Stimulated activated memory B cell treated with anti-CD40 and anti-IgM and Interleukin-4, amounts not matched to agents 10 μg/mL and 1 μg/mL and 100 μg/mL, for 72 hours (primary cell): ENCODE data around the gene KRT85.
"Not testable (repeated sequence)": the region's sequence is repeated elsewhere in the genome, so short reads cannot be mapped to it uniquely, and the experiment has no call there.

ENCODE experiments used
- ATAC-seq: fragments of 150-1000 bp; cut with Tn5 transposase; 2 replicates; pipeline ENCODE4 v1.10.0; 2021
- H3K27ac Mint-ChIP-seq: one replicate; pipeline ENCODE4 v1.8.0; 2022; ENCODE audit warnings: mild to moderate bottlenecking, mixed read lengths
- H3K27me3 Mint-ChIP-seq: one replicate; pipeline ENCODE4 v1.8.0; 2022; ENCODE audit warnings: mixed read lengths
- H3K36me3 Mint-ChIP-seq: one replicate; pipeline ENCODE4 v1.8.0; 2022; ENCODE audit warnings: mixed read lengths
- H3K4me1 Mint-ChIP-seq: one replicate; pipeline ENCODE4 v1.8.0; 2022; ENCODE audit warnings: mixed read lengths
- H3K4me3 Mint-ChIP-seq: one replicate; pipeline ENCODE4 v1.8.0; 2022; ENCODE audit warnings: mild to moderate bottlenecking, moderate library complexity, mixed read lengths
- H3K9me3 Mint-ChIP-seq: one replicate; pipeline ENCODE4 v1.8.0; 2022; ENCODE audit warnings: mixed read lengths

Gene KRT85

DNA sequence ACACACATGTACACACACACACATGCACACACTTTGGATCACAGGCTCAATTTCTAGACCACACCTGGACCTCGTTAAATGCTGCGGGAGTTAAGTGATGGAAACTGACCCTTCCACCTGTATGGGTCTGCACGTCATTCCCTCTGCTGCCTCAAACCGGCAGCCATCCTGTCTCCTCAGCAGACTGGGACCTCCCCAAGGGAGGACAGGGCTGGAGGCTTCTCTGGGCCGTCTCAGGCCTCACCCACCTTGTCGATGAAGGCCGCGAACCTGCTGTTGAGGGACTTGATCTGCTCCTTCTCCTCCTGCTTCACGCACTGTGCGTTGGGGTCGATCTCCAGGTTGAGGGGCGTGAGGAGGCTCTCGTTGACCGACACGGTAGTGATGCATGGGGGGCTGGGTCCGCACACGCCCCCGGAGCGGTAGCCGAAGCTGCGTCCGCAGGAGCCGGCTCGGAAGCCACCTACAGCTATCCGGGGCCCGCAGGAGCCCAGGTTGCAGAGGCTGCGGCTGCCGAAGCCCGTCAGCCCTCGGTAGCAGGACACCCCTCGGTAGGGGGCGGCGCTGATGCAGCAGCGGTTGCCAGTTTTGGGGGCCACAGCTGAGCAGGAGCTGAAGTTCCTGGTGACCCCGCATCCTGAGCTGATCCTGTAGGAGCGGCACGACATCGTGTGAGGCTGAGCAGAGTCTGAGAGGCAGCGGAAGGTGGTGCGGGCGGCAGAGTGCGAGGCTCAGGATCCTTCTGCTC is at the start of gene KRT85:
Gene KRT85, minus strand, starts transcription at position 744 of the 748 bp plus-strand sequence. Its CDS starts 76 bp downstream, at position 668.
- Mint-ChIP-seq H3K4me1 (peaks cover 18% of the 10 kb centered on the region), H3K36me3 (no peaks in the 10 kb centered on the region), H3K27ac (no peak within 1 kb of the TSS), H3K4me3 (no peak within 1 kb of the TSS), H3K27me3 (peaks cover 83% of the 10 kb centered on the region), H3K9me3 (no peaks in the 10 kb centered on the region)
- ATAC-seq: no peak

DNA sequence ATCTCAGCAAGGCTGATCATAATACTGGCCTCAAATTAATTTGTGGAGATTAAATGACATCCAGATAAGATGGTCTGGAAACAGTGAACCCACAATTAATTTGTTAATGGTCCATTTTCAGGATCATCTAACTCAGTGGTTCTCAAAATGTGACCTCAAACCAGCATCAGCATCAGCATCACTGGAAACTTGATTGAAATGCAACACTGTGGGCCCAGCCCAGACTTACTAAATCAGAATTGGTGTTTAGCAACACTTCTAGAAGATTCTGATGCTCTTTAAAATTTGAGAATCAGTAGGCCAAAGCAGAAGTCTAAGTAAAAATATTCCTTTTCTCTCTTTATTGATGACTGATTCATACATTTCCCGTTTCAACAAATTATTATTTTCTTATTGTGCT is 49.5 kb upstream of the KRT85 start:
- ATAC-seq: no peak
- Mint-ChIP-seq H3K27me3 (peaks cover 37% of the 10 kb centered on the region), H3K4me1 (peaks cover 8% of the 10 kb centered on the region), H3K4me3 (no peak overlapping the region), H3K9me3 (no peaks in the 10 kb centered on the region), H3K36me3 (no peaks in the 10 kb centered on the region), H3K27ac (no peak overlapping the region)

DNA sequence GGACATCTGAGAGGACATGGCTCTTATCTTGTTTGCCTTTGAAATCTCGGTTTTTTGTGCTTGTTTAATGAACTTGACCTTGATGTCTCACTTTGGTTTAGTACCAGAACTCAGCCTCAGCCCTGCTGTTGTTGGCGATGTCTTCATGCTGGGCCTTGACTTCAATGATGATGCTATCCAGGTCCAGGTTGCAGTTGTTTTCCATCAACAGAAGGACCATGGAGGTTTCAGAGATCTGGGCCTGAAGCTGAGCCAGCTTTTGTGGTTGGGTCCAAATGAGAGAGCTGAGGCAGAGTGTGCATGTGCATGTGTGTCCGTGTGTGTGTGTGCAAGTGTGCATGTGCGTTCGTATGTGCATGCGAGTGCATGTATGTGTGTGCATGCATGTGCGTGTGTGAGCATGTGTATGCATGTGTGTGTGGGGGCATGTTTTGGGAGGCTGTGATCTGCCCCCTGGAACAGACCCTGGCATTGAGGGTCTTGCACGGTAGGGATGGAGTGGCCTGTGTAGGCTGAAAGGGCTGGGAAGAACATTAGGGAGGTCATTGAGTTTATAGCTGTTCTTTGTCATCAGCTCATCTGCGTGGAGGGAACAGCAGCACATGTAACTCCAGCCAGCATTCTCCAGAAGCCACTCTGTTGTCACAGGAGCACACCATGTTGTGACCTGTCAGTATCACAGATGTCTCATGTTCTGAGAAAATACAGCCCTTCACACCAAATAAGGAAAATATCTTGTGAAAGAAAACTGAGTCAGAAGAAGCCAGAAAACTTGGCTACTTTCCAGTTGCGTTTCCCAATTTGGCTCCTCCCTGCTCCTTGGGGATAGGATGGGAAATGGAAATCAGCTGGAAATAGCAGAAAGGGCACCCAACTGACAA is 48.8 kb upstream of the KRT85 start:
- no peaks in the 10 kb centered on the region for H3K9me3 Mint-ChIP-seq
- ATAC-seq: no peak
- peaks cover 38% of the 10 kb centered on the region for H3K27me3 Mint-ChIP-seq
- no peak overlapping the region for H3K27ac Mint-ChIP-seq
- H3K36me3 Mint-ChIP-seq: no peaks in the 10 kb centered on the region
- H3K4me3 Mint-ChIP-seq: no peak overlapping the region
- H3K4me1 Mint-ChIP-seq: peaks cover 8% of the 10 kb centered on the region

DNA sequence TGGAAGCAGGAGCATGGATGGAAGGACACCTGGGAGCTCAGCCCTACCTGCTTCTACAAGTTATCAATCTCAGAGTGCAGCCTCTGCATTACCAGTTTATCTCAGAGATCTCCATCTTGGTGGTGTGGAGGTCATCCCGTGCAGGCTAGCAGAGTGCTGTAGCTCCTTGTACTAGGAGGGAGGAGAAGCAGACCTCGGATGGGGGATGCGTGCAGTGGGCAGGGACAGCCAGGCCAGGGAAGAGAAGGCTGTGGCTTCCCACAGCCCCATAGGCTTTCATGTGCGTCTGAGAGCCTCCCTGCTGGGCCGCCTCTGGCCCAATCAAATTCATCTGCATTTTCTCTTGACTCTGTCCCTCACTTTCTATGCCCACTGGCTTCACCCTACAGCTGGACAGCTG is 47.7 kb upstream of the KRT85 start:
- no peak for ATAC-seq
- Mint-ChIP-seq H3K4me3 (no peak overlapping the region), H3K27ac (no peak overlapping the region), H3K27me3 (peaks cover 37% of the 10 kb centered on the region), H3K4me1 (peaks cover 5% of the 10 kb centered on the region), H3K36me3 (no peaks in the 10 kb centered on the region), H3K9me3 (no peaks in the 10 kb centered on the region)

DNA sequence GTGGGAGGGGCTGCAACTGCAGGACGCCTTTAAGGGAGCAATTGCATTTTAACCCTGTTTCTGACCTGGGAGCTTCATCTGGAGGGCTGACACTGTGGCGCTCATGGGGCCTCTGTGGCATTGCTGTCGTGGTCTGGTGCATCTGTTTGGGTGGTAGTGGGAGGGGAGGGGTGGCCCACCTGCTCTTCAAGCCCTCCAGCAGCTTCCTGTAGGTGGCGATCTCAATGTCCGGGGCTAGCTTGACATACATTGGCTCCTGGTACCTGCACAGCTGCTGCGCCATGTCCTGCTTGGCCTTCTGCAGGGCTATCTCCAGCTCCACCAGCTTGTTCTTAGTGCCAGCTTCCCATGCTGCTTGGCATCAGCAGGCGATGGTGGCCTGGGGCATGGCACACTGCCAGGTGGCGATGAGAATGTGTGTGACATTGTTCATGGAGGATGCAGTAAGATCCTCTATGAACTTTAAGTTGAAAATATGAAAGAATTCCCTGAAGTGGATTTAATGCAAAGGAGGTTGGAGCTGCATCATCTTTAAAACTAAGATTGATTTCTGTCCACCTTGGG is 46.6 kb upstream of the KRT85 start:
- no peak for ATAC-seq
- no peak overlapping the region for H3K4me3 Mint-ChIP-seq
- H3K4me1 Mint-ChIP-seq: no peaks in the 10 kb centered on the region
- no peaks in the 10 kb centered on the region for H3K9me3 Mint-ChIP-seq
- peaks cover 33% of the 10 kb centered on the region for H3K27me3 Mint-ChIP-seq
- H3K36me3 Mint-ChIP-seq: no peaks in the 10 kb centered on the region
- no peak overlapping the region for H3K27ac Mint-ChIP-seq

DNA sequence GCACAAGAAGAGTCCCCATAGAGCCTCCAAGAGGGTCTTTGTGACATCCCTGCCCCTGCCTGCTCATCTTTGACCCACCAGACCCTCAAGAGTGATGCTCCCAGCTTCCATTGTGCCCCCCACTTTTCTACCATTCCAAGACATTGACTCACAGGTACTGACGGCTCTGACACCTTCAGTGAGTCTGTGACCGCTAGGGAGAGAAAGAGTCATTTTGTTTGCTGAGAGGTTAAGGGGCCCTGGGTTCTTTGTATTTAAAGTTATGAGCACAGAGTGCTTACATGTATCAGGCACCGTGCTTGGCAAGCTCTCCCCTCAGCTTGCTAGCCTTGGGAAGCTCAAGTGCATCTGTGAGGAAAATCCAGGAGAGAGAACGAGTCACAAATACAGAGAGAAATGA is 45.9 kb upstream of the KRT85 start:
- no peaks in the 10 kb centered on the region for H3K36me3 Mint-ChIP-seq
- H3K4me1 Mint-ChIP-seq: no peaks in the 10 kb centered on the region
- no peak overlapping the region for H3K4me3 Mint-ChIP-seq
- no peak for ATAC-seq
- peaks cover 40% of the 10 kb centered on the region for H3K27me3 Mint-ChIP-seq
- H3K9me3 Mint-ChIP-seq: peaks cover 3% of the 10 kb centered on the region
- H3K27ac Mint-ChIP-seq: no peak overlapping the region

DNA sequence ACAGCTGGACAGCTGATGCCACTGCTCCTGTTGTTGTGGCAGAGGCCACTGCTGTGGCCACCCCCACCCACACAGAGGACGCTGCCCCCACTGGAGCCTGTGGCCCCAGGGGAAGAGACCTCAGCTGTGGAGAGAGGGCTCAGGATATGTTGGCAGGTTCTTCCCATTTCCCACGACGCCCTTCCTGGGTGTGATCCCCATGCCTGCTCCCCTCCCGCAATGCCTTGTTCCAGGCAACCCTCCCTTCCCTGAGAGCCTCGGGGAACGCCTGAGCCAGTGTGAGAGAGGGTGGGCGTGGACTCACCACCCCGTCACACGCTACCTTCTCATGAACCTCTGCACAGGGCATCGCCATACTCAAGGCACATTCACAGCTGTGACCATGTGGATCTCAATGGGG is 44.5 kb upstream of the KRT85 start:
- Mint-ChIP-seq H3K27ac (no peak overlapping the region), H3K4me3 (no peak overlapping the region), H3K9me3 (peaks cover 3% of the 10 kb centered on the region), H3K27me3 (peaks cover 40% of the 10 kb centered on the region), H3K4me1 (no peaks in the 10 kb centered on the region), H3K36me3 (no peaks in the 10 kb centered on the region)
- ATAC-seq: no peak

DNA sequence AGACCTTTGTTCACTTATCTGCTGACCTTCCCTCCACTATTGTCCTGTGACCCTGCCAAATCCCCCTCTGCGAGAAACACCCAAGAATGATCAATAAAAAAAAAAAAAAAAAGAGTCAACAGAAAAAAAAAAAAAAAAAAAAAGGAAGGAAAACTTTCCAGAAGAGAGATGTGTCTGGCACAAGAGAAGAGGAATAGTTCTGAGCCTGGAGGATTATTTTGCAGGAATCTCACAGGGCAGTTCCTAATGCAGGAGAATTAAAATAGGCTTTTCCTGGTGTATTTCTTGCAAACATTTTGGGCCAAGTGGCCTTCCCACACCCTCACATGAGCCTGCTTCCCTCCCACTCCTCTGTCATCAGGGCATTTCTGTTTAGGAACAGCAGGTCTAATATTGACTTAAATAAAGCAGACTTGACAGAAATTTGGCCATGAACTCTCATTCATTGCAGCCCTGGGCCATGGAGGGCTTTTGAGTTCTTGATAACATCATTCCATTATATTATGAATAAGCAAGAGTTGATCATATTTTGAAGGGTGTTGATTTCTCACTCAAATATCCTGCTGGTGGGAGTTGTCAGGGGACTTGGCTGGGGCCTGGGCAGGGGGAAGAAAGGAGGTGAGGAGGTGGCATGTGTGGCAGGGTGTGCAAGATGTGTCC is 43.4 kb upstream of the KRT85 start:
- not testable (repeated sequence) for H3K9me3 Mint-ChIP-seq, H3K4me3 Mint-ChIP-seq, H3K4me1 Mint-ChIP-seq, H3K27ac Mint-ChIP-seq, H3K36me3 Mint-ChIP-seq, ATAC-seq
- peaks cover 35% of the 10 kb centered on the region for H3K27me3 Mint-ChIP-seq

DNA sequence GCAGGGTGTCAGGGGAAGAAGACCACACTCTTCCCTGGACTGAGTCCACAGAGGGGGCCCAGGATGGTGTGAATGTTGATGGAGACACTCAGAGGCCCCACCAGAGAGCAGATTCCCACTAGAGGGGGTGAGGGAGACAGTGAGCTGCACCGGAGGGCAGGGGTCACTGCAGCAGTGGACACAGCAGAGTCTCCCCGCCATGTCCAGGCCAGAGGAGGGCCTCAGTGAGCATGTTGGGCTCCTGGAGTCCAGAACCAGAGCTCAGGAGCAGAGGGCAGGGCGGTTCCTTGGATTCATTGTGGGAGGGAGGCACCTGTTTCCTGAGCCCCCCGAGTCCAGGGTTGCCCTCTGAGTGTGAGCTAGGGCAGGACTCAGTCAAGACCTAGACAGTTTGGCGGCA is 40.6 kb upstream of the KRT85 start:
- Mint-ChIP-seq H3K36me3 (no peaks in the 10 kb centered on the region), H3K4me1 (no peaks in the 10 kb centered on the region), H3K4me3 (no peak overlapping the region), H3K27ac (no peak overlapping the region), H3K9me3 (peaks cover 3% of the 10 kb centered on the region), H3K27me3 (peaks cover 28% of the 10 kb centered on the region)
- no peak for ATAC-seq

DNA sequence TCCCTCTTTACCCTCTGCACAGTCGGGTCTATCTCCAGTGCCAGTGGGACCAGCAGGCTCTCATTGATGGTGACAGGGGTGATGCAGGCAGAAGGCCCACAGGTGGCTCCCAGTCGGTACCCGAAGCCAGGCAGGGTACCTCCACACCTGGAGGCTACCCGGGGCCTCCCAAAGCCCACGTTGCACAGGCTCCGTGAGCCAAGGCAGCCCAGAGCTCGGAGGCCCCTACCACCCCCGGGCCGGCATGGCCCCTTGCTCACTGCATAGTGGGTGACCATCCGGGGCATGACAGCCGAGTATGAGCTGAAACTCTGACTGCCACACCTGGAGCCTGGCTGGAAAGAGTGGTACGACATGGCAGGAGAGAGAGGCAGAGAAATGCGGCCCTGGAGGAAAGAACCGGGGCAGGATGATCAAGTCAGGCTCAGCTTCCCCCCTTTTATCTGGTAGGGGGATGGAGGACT is 38.7 kb upstream of the KRT85 start, which contains the start of gene KRT82:
Gene KRT82, minus strand, starts transcription at position 414 of the 464 bp plus-strand sequence. Its CDS starts 58 bp downstream, at position 356.
- H3K27me3 Mint-ChIP-seq: peaks cover 36% of the 10 kb centered on the region
- ATAC-seq: no peak
- H3K4me1 Mint-ChIP-seq: no peaks in the 10 kb centered on the region
- no peaks in the 10 kb centered on the region for H3K36me3 Mint-ChIP-seq
- H3K27ac Mint-ChIP-seq: no peak within 1 kb of the TSS
- no peak within 1 kb of the TSS for H3K4me3 Mint-ChIP-seq
- peaks cover 3% of the 10 kb centered on the region for H3K9me3 Mint-ChIP-seq

DNA sequence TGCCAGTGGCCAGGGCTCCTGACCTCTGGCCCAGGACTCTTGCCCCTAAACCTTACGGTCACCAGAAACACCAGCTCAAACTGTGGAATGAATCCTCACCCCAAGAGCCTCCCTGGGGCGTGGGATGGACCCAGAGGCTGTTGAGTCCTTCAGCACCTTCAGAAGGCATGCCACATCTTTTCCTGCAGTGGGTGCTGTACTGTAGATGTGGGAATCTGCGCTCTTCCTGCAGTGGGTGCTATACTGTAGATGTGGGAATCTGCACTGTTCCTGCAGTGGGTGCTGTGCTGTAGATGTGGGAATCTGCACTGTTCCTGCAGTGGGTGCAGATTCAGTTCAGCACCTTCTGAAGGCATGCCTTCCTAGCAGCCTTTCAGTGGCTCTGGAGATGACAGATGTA is 37.7 kb upstream of the KRT85 start:
- Mint-ChIP-seq H3K4me1 (no peaks in the 10 kb centered on the region), H3K9me3 (peaks cover 3% of the 10 kb centered on the region), H3K27ac (no peak overlapping the region), H3K36me3 (no peaks in the 10 kb centered on the region), H3K4me3 (no peak overlapping the region), H3K27me3 (peaks cover 44% of the 10 kb centered on the region)
- no peak for ATAC-seq

DNA sequence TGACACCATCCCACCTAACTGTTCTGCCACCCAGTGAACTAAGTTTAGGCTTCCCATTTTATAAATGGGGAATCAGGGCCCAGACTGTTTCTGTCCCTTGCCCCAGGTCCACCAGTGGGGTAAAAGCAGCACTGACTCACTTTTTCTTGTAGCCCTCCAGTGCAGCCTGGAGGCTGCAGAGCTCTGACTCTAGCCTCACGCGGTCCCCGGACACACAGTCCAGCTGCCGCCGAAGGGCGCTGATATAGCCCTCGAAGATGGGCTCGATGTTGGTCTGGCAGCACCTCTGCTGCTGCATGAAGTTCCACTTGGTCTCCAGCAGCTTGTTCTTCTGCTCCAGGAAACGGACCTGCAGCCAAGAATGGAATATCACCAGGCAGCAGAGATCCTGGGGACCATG is 36.3 kb upstream of the KRT85 start:
- Mint-ChIP-seq H3K27me3 (peaks cover 52% of the 10 kb centered on the region), H3K4me1 (no peaks in the 10 kb centered on the region), H3K9me3 (peaks cover under 1% of the 10 kb centered on the region), H3K27ac (no peak overlapping the region), H3K4me3 (no peak overlapping the region), H3K36me3 (no peaks in the 10 kb centered on the region)
- ATAC-seq: no peak

DNA sequence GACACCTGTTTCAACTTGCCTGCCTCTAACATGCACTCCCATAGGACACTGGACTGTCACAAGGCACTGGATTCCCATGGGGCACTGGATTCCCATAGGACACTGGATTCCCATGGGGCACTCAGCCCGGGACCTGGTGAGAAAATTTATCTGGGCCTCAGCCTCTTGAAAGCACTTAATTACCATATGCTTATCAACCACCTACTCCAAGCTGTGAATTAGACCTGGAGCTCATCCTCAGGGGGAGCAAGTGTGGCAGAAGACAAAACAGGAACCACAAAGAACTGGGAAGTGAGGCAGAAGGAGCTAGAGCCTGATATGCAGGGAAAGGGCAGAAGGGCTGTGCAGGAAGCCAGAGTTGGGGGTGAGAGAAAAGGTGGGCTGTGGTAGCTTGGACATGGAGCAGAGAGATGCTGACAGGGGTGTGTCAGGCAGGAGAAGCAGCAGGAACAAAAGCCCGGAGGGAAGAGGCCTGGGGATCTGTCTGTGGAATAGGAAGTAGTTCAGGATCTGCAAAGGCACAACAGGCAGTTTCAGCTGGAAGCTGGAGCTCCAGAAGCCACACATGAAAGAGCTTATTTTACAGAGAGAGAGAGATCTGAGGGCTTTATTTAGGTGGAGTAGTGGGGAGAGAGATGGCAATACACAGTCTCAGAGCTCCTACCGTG is 35.7 kb upstream of the KRT85 start:
- Mint-ChIP-seq H3K9me3 (no peaks in the 10 kb centered on the region), H3K27me3 (peaks cover 46% of the 10 kb centered on the region), H3K4me3 (no peak overlapping the region), H3K4me1 (no peaks in the 10 kb centered on the region), H3K36me3 (no peaks in the 10 kb centered on the region), H3K27ac (no peak overlapping the region)
- no peak for ATAC-seq

DNA sequence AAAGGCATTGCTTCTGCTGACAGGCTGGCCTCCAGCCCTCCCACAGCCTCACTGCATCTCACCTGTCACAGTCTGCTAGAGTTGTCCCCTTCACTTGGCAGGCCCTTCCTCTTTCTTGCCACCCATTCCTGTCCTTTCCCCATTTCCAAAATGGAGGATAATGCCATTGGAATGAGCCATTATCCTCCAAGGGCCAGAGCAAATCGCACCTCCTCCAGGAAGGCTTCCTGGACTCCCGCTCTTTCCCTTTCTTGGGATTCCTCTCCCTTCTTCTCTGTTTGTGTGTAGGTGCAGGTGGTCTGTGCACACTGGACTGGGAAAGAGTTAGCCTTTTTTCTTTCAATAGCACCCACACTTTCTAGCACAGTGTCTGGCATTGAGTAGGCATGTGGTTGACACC is 35.1 kb upstream of the KRT85 start:
- Mint-ChIP-seq H3K27me3 (peaks cover 41% of the 10 kb centered on the region), H3K4me3 (no peak overlapping the region), H3K4me1 (no peaks in the 10 kb centered on the region), H3K9me3 (no peaks in the 10 kb centered on the region), H3K36me3 (no peaks in the 10 kb centered on the region), H3K27ac (no peak overlapping the region)
- no peak for ATAC-seq

DNA sequence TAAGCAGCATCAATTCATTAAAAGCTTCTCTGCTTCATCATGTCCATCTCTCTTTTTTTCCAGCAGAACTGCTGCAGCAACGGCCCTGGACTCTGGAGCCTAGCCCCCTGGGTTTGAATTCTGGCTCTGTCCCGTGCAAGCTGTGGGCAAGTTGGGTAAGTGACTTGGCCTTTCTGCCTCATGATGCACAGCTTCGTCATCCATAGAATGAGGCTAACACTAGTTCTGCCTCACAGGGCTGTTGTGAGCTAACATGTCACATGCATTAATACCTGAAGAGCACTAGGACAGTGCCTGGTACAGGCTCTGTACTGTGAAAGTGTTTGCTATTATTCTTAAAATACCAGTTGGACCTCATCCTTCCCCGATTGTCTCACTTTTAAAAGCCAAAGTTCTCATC is 34.6 kb upstream of the KRT85 start:
- no peaks in the 10 kb centered on the region for H3K4me1 Mint-ChIP-seq
- H3K36me3 Mint-ChIP-seq: no peaks in the 10 kb centered on the region
- H3K4me3 Mint-ChIP-seq: no peak overlapping the region
- ATAC-seq: no peak
- no peaks in the 10 kb centered on the region for H3K9me3 Mint-ChIP-seq
- no peak overlapping the region for H3K27ac Mint-ChIP-seq
- H3K27me3 Mint-ChIP-seq: peaks cover 44% of the 10 kb centered on the region
